Measurements from ENCODE around the gene ZNF282. TPM values are rescaled to one million over a fixed set of nuclear protein-coding genes. Genes with fewer than 3 reads are reported as not detected.

ZNF282 gene
- total RNA-seq, 1 donor from 2014 or later, result 32.0 TPM

GRCh38 chr7:149181450-149181790 is 13.9 kb upstream of the ZNF282 start:
- no peak for TF ChIP-seq CTCF (IDR thresholded peaks at IDR 0.05; ENCODE audit: insufficient read depth, low read length, poor library complexity, severe bottlenecking)
- no peak for DNase-seq (ENCODE audit: low read depth)
- peaks cover 1% of the 10 kb centered on the region for H3K36me3 ChIP-seq (ENCODE audit: control insufficient read depth, insufficient read depth, low read length)
- H3K27me3 ChIP-seq (ENCODE audit: control insufficient read depth, insufficient read depth, low read length), result no peaks in the 10 kb centered on the region
- no peak overlapping the region for H3K4me3 ChIP-seq (ENCODE audit: low read depth, low read length)

- TF ChIP-seq CTCF (IDR thresholded peaks at IDR 0.05; ENCODE audit: insufficient read depth, low read length, poor library complexity, severe bottlenecking), result no peak
- no peaks in the 10 kb centered on the region for H3K27me3 ChIP-seq (ENCODE audit: control insufficient read depth, insufficient read depth, low read length)
These were observed 11.1 kb upstream of the ZNF282 start for GRCh38 chr7:149184274-149184673.

GRCh38 chr7:149188213-149188612 is 7.1 kb upstream of the ZNF282 start:
- Histone ChIP-seq H3K36me3 (ENCODE audit: control insufficient read depth, insufficient read depth, low read length) (no peaks in the 10 kb centered on the region), H3K4me3 (ENCODE audit: low read depth, low read length) (no peak overlapping the region), H3K27me3 (ENCODE audit: control insufficient read depth, insufficient read depth, low read length) (no peaks in the 10 kb centered on the region)
- no peak for DNase-seq (ENCODE audit: low read depth)
- no peak for TF ChIP-seq CTCF (IDR thresholded peaks at IDR 0.05; ENCODE audit: insufficient read depth, low read length, poor library complexity, severe bottlenecking)

More at GRCh38 chr7:149184274-149184673, 11.1 kb upstream of the ZNF282 start:
- DNase-seq (ENCODE audit: low read depth), result no peak
- peaks cover 1% of the 10 kb centered on the region for H3K36me3 ChIP-seq (ENCODE audit: control insufficient read depth, insufficient read depth, low read length)
- H3K4me3 ChIP-seq (ENCODE audit: low read depth, low read length), result no peak overlapping the region

- DNase-seq (ENCODE audit: low read depth), result no peak
- Histone ChIP-seq H3K27me3 (ENCODE audit: control insufficient read depth, insufficient read depth, low read length) (no peaks in the 10 kb centered on the region), H3K4me3 (ENCODE audit: low read depth, low read length) (no peak overlapping the region), H3K36me3 (ENCODE audit: control insufficient read depth, insufficient read depth, low read length) (no peaks in the 10 kb centered on the region)
- TF ChIP-seq CTCF (IDR thresholded peaks at IDR 0.05; ENCODE audit: insufficient read depth, low read length, poor library complexity, severe bottlenecking), result no peak
These were observed 6.6 kb upstream of the ZNF282 start for GRCh38 chr7:149188637-149189259.

- Histone ChIP-seq H3K4me3 (ENCODE audit: low read depth, low read length) (no peak overlapping the region), H3K36me3 (ENCODE audit: control insufficient read depth, insufficient read depth, low read length) (no peaks in the 10 kb centered on the region), H3K27me3 (ENCODE audit: control insufficient read depth, insufficient read depth, low read length) (no peaks in the 10 kb centered on the region)
- no peak for DNase-seq (ENCODE audit: low read depth)
- TF ChIP-seq CTCF (IDR thresholded peaks at IDR 0.05; ENCODE audit: insufficient read depth, low read length, poor library complexity, severe bottlenecking), result no peak
These were observed 3.5 kb upstream of the ZNF282 start for GRCh38 chr7:149191851-149192250.

- no peak for DNase-seq (ENCODE audit: low read depth)
- Histone ChIP-seq H3K4me3 (ENCODE audit: low read depth, low read length) (no peak overlapping the region), H3K27me3 (ENCODE audit: control insufficient read depth, insufficient read depth, low read length) (no peaks in the 10 kb centered on the region), H3K36me3 (ENCODE audit: control insufficient read depth, insufficient read depth, low read length) (peaks cover 5% of the 10 kb centered on the region)
- no peak for TF ChIP-seq CTCF (IDR thresholded peaks at IDR 0.05; ENCODE audit: insufficient read depth, low read length, poor library complexity, severe bottlenecking)
These were observed 557 bp upstream of the ZNF282 start for GRCh38 chr7:149194799-149195179.
